PC-9 (cell line): Measurements from ENCODE around the gene PRCD. TPM values are rescaled to one million over a fixed set of nuclear protein-coding genes. Genes with fewer than 3 reads are reported as not detected.

Experiments used
- BruUV-seq: library from RNA; stranded (reverse); fragments of 400-500 nt; replicated peaks from 2 replicates; lab custom pipeline; 2021; lab: Mats Ljungman, UMichigan
- CTCF ChIA-PET: fragments of 300-600 bp; sonication (Branson Sonifier 250); formaldehyde crosslinking; loops from one replicate; lab custom pipeline; 2022; ENCODE audit warnings: antibody characterized with exemption; lab: Charles Lee
- POLR2A ChIA-PET: fragments of 300-600 bp; sonication (Branson Sonifier 250); formaldehyde crosslinking; loops from one replicate; lab custom pipeline; 2022; ENCODE audit warnings: antibody characterized with exemption; ENCODE audit not compliant: unreplicated experiment; lab: Charles Lee
- DNase-seq, 2 experiments: peaks; one replicate each; pipeline versions ENCODE4 v3.0.0 to v3.0.0-alpha.2; 2015 to 2022; ENCODE audit warnings: mixed read lengths in 1 of 2
- H2AFZ ChIP-seq: fragments of 200-600 bp; sonication (generic); 2 replicates; pipeline ENCODE4 v1.8.1; 2017; ENCODE audit warnings: antibody characterized with exemption
- H3F3A ChIP-seq: fragments of 200-600 bp; sonication (generic); 2 replicates; pipeline ENCODE4 v1.8.1; 2017; ENCODE audit warnings: antibody characterized with exemption, mild to moderate bottlenecking, low read depth; ENCODE audit not compliant: insufficient read depth
- H3K27ac ChIP-seq: fragments of 200-600 bp; sonication (generic); 2 replicates; pipeline ENCODE4 v1.6.1; 2016; ENCODE audit warnings: mixed run types
- H3K27me3 ChIP-seq: fragments of 200-600 bp; sonication (generic); 2 replicates; pipeline ENCODE4 v1.6.1; 2016; ENCODE audit warnings: low read depth, mixed run types; ENCODE audit not compliant: insufficient read depth
- H3K36me3 ChIP-seq: fragments of 200-600 bp; sonication (generic); 2 replicates; pipeline ENCODE4 v1.6.1; 2016; ENCODE audit warnings: low read depth, mixed run types
- H3K4me1 ChIP-seq: fragments of 200-600 bp; sonication (generic); replicated peaks from 2 replicates; pipeline ENCODE4 v1.6.1; 2016; ENCODE audit warnings: mixed run types; ENCODE audit not compliant: insufficient read depth
- H3K4me2 ChIP-seq: fragments of 200-600 bp; sonication (generic); 2 replicates; pipeline ENCODE4 v1.6.1; 2017; ENCODE audit warnings: mixed run types
- H3K4me3 ChIP-seq: fragments of 200-600 bp; sonication (generic); 2 replicates; pipeline ENCODE4 v1.6.1; 2016; ENCODE audit warnings: mixed run types
- H3K79me2 ChIP-seq: fragments of 200-600 bp; sonication (generic); 2 replicates; pipeline ENCODE4 v1.6.1; 2017; ENCODE audit warnings: low read depth, mixed run types
- H3K9me2 ChIP-seq: fragments of 200-600 bp; sonication (generic); 2 replicates; pipeline ENCODE4 v1.8.1; 2017; ENCODE audit warnings: mild to moderate bottlenecking; ENCODE audit not compliant: insufficient read depth
- H3K9me3 ChIP-seq: fragments of 200-600 bp; sonication (generic); 2 replicates; pipeline ENCODE4 v1.8.1; 2016; ENCODE audit warnings: low read depth; ENCODE audit not compliant: insufficient read depth
- H4K20me1 ChIP-seq: fragments of 200-600 bp; sonication (generic); 2 replicates; pipeline ENCODE4 v1.8.1; 2017; ENCODE audit not compliant: insufficient read depth
- CTCF ChIP-seq: fragments of 200-600 bp; sonication (generic); conservative IDR thresholded peaks from 2 replicates; pipeline ENCODE4 v1.6.1; 2017; ENCODE audit warnings: mixed run types, antibody characterized with exemption, mild to moderate bottlenecking, moderate library complexity
- EZH2 ChIP-seq: fragments of 200-600 bp; sonication (generic); IDR thresholded peaks from 2 replicates; pipeline ENCODE4 v1.8.0; 2017; ENCODE audit warnings: antibody characterized with exemption, low read depth
- intact Hi-C: fragments of 100-400 bp; cut with micrococcal nuclease; formaldehyde crosslinking; loops from one replicate; pipeline ENCODE4 v1.10.0; 2022; ENCODE audit not compliant: unreplicated experiment
- total RNA-seq: library from RNA; stranded (reverse); gene quantifications from 2 replicates; pipeline ENCODE4 v1.2.3, GENCODE V29; 2021

The PRCD gene
- total RNA-seq, 1 experiment from 2014 or later, result 2.7 TPM

GRCh38 chr17:76585033-76585648, 45.3 kb downstream of the PRCD start:
- Histone ChIP-seq H3K27ac (no peak overlapping the region), H3K4me1 (no peaks in the 10 kb centered on the region), H3K36me3 (no peaks in the 10 kb centered on the region), H3K9me3 (no peaks in the 10 kb centered on the region), H3K79me2 (no peaks in the 10 kb centered on the region), H3K27me3 (no peaks in the 10 kb centered on the region), H3K4me2 (peak overlapping the region; percentile 75), H3K9me2 (no peaks in the 10 kb centered on the region), H4K20me1 (no peaks in the 10 kb centered on the region), H3F3A (peaks cover 4% of the 10 kb centered on the region; the same call in 1 of the 2 replicates), H3K4me3 (peak overlapping the region; percentile 52; the same call in 1 of the 2 replicates), H2AFZ (no peak overlapping the region)
- BruUV-seq, result no TSS peak
- TF ChIP-seq CTCF (no peak), EZH2 (no peak)
- intact Hi-C loops, result no loop called here
- ChIA-PET POLR2A (interaction anchor here (0.5 to 0.6 kb wide), 3 partner anchors 26 to 127 kb away, joined by 3 to 9 read pairs (median 3); no protein-coding TSS in a partner anchor), CTCF (interaction anchor here (0.5 to 1.1 kb wide), 4 partner anchors 19 to 84 kb away, joined by 3 to 13 read pairs (median 8); partner anchors contain the start of gene RHBDF2)
- peak in 1 of 2 experiments; percentile 27 for DNase-seq

DNA sequence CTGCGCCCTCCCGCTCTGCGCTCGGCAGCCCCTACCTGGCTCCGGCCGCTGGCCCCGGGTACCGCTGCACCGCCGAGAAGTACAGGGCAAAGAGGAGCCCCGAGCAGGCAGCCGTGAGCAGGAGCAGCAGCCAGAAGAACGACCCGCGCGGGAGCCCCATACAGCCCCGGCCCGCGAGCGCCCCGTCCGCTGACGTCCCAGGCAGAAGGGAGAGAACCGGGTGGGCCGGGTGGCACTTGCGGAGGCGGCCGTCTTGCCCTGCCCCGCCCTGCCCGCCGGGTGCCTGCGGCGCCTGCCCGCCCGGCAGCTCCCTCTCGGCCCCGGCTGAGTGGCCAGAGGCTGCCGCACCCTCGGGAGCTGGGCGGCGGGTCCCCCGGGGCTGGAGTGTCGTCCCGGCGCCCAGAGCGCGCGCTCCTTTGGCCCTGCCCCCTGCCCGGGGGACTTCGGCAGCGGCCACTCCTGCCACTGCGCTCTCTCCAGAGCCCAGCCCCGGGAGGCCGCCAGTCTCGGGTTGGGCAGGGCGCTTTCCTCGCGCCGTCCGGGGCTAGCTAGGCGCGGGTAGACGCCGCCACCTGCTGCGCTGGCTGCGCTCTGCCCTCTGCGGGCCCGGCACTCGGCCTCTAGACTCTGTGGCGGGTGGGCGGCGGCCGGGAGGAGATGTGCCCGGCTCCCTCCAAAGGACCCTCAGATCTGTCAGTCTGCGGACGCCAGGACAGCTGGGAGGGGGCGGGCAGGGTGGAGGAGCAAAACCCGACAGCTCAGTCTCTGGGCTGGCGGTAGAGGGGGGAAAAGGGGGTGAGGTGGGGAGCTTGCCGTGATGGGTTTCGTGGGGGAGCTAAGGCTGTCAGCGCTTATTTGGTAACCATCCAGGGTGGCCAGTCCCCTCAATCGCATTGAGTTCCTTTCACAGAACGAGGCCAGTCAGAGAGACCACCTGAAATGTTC, 46.1 kb downstream of the PRCD start, which contains the start of gene ST6GALNAC2:
ST6GALNAC2 (minus strand) TSS at position 212 of the 945 bp plus-strand sequence; CDS start at position 160, 52 bp downstream.
- no peaks in the 10 kb centered on the region for H3K79me2 ChIP-seq
- H3K9me3 ChIP-seq, result no peaks in the 10 kb centered on the region
- CTCF ChIA-PET, result interaction anchor here (0.5 to 1.6 kb wide), 7 partner anchors 16 to 835 kb away, joined by 3 to 13 read pairs (median 5); partner anchors contain the start of gene RHBDF2
- H3K36me3 ChIP-seq, result no peaks in the 10 kb centered on the region
- peak within 1 kb of the TSS; percentile 75 for H3K4me2 ChIP-seq
- H3K4me1 ChIP-seq, result no peaks in the 10 kb centered on the region
- no peaks in the 10 kb centered on the region for H4K20me1 ChIP-seq
- BruUV-seq, result no TSS peak
- H3F3A ChIP-seq, result peaks cover 4% of the 10 kb centered on the region; the same call in 1 of the 2 replicates
- POLR2A ChIA-PET, result interaction anchor here (0.5 to 0.9 kb wide), 8 partner anchors 9 to 233 kb away, joined by 3 to 27 read pairs (median 4); no protein-coding TSS in a partner anchor
- intact Hi-C loops, result loop anchor here (1.0 kb wide), 1 partner anchor 27 kb away; no protein-coding TSS in a partner anchor
- H3K27me3 ChIP-seq, result no peaks in the 10 kb centered on the region
- 0 out of 2 replicates have a peak within 1 kb of the TSS, but pooled peaks have one; percentile 66 for H2AFZ ChIP-seq
- DNase-seq, result peak; percentile 59 to 94
- H3K4me3 ChIP-seq, result peak within 1 kb of the TSS; percentile 52; the same call in 1 of the 2 replicates
- TF ChIP-seq EZH2 (no peak), CTCF (no peak; the same call in 1 of the 2 replicates)
- H3K27ac ChIP-seq, result no peak within 1 kb of the TSS
- no peaks in the 10 kb centered on the region for H3K9me2 ChIP-seq
